Stomach (tissue), 4 donors: ENCODE measurements around the gene EDRF1.

Experiments
- CTCF ChIP-seq, 7 experiments: fragments of 450-650 bp in 4 of 7; fragments of 200-600 bp in 3 of 7; sonication (generic) in 3 of 7; IDR thresholded peaks; one replicate each; pipeline ENCODE4 v1.5.1; 2016 to 2019; ENCODE audit warnings: antibody characterized with exemption in 7 of 7, control low read depth in 2 of 7, mild to moderate bottlenecking in 1 of 7
- EP300 ChIP-seq: sonication (generic); formaldehyde crosslinking; IDR thresholded peaks from one replicate; pipeline ENCODE4 v1.6.1; 2017; ENCODE audit warnings: antibody characterized with exemption
- POLR2A ChIP-seq, 4 donors: fragments of 450-650 bp; IDR thresholded peaks; one replicate each; pipeline ENCODE4 v1.6.1; 2016; ENCODE audit warnings: antibody characterized with exemption in 4 of 4, control low read depth in 2 of 4, mild to moderate bottlenecking in 1 of 4, moderate library complexity in 1 of 4
- POLR2AphosphoS5 ChIP-seq, 3 donors: sonication (generic); formaldehyde crosslinking; IDR thresholded peaks; one replicate each; pipeline ENCODE4 v1.6.1; 2016; ENCODE audit warnings: antibody characterized with exemption in 3 of 3

GRCh38 chr10:125687507-125688185, 31.9 kb upstream of the EDRF1 start:
- TF ChIP-seq POLR2A (IDR thresholded peaks at IDR 0.05), result no peak
- no peak for TF ChIP-seq CTCF (IDR thresholded peaks at IDR 0.05)
- no peak for TF ChIP-seq POLR2AphosphoS5 (IDR thresholded peaks at IDR 0.05)
- TF ChIP-seq EP300, result no peak
